Vagina (tissue), 1 donor: Measurements from ENCODE around the gene HINT3. TPM values are rescaled to one million over a fixed set of nuclear protein-coding genes. Genes with fewer than 3 reads are reported as not detected.

Source experiments
- small RNA-seq: library from RNA; depleted of rRNA; stranded (forward); fragments of <200 nt; gene quantifications from one replicate; pipeline ENCODE3, GENCODE V24; 2016
- total RNA-seq: library from RNA; depleted of rRNA; stranded (reverse); fragments of >200 nt; gene quantifications from one replicate; pipeline ENCODE4 v1.2.3, GENCODE V29; 2016

HINT3 gene
- total RNA-seq, 1 donor from 2014 or later, result 18.4 TPM

Small RNAs within 50 kb of the gene (small RNA-seq; reads per million reads assigned to genes)
- not detected for gene RNA5SP216

Other genes starting within 250 kb of the HINT3 start
- gene HEY2, start 207.1 kb upstream of the HINT3 start, total RNA-seq, result 0.98 TPM
- 48.6 TPM for gene NCOA7, start 165.8 kb upstream of the HINT3 start, total RNA-seq
- gene TRMT11, start 29.8 kb downstream of the HINT3 start, total RNA-seq, result 28.0 TPM